HUES64 (cell line): Measurements from ENCODE around the gene OR4C45. TPM values are rescaled to one million over a fixed set of nuclear protein-coding genes. Genes with fewer than 3 reads are reported as not detected.
"Not testable (repeated sequence)": the region's sequence is repeated elsewhere in the genome, so short reads cannot be mapped to it uniquely, and the experiment has no call there.

Experiments
- H3K27ac ChIP-seq: 2 replicates; pipeline ENCODE4 v1.7.0; 2013; ENCODE audit warnings: low read depth, low read length, inconsistent platforms
- H3K27me3 ChIP-seq: 2 replicates; pipeline ENCODE4 v1.6.1; 2013; ENCODE audit warnings: mild to moderate bottlenecking, low read length; ENCODE audit not compliant: insufficient read depth
- H3K36me3 ChIP-seq: 2 replicates; pipeline ENCODE4 v1.6.1; 2013; ENCODE audit warnings: mild to moderate bottlenecking, low read length; ENCODE audit not compliant: insufficient read depth
- H3K4me1 ChIP-seq: 2 replicates; pipeline ENCODE4 v1.6.1; 2013; ENCODE audit warnings: mild to moderate bottlenecking, low read length, moderate library complexity; ENCODE audit not compliant: insufficient read depth
- H3K4me3 ChIP-seq: 2 replicates; pipeline ENCODE4 v1.5.1; 2013; ENCODE audit warnings: mild to moderate bottlenecking, low read length, moderate library complexity
- H3K9ac ChIP-seq: 2 replicates; pipeline ENCODE4 v1.6.1; 2013; ENCODE audit warnings: mild to moderate bottlenecking, low read depth, low read length
- H3K9me3 ChIP-seq: 2 replicates; pipeline ENCODE4 v1.6.1; 2013; ENCODE audit warnings: low read depth, low read length; ENCODE audit not compliant: insufficient read depth
- WGBS: fragments of 150-250, 120-280 bp; methylation state at CpG from one replicate; pipeline ENCODE4 v1.1.7; 2013; ENCODE audit warnings: missing lambda C conversion rate; 5-methylcytosine and 5-hydroxymethylcytosine counted together
- polyA plus RNA-seq, 2 experiments: library from polyadenylated mRNA; stranded (reverse); fragments of 50-300 nt; gene quantifications; one replicate each; pipeline ENCODE4 v1.2.3, GENCODE V29; 2013

The OR4C45 gene
- polyA plus RNA-seq (2013, experiment 1 of 2), result not detected
- polyA plus RNA-seq (2013, experiment 2 of 2), result not detected

DNA sequence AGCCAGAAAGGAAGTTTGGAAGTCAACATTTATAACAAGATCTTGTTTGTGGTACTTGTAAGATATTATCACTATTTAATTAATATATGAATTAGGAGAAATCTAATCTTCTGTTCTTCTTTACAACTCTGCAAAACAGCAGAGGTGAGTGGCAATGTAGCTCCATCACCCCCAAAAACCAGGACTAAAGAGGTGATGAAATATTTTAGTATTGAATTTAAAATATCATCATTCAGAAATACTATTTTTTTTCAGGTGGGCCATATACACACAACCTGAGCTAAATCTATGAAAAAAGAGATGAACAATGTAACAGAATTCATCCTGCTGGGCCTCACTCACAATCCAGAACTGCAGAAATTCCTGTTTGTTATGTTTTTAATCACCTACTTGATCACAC lies at the start of gene OR4C45:
TSS of gene OR4C45 (plus strand) at position 301 of the 400 bp plus-strand sequence.
- H3K27me3 ChIP-seq, result no peaks in the 10 kb centered on the region
- peaks cover 86% of the 10 kb centered on the region for H3K9me3 ChIP-seq

GRCh38 chr11:49995565-49995964 lies 37.1 kb upstream of the OR4C45 start:
- peaks cover 97% of the 10 kb centered on the region for H3K9me3 ChIP-seq
- no peaks in the 10 kb centered on the region for H3K36me3 ChIP-seq
- no peak overlapping the region for H3K27ac ChIP-seq
- no peaks in the 10 kb centered on the region for H3K4me1 ChIP-seq
- H3K9ac ChIP-seq, result no peak overlapping the region
- H3K4me3 ChIP-seq, result no peak overlapping the region
- 65% methylated on average over 6 of the region's 6 CpGs for WGBS
- no peaks in the 10 kb centered on the region for H3K27me3 ChIP-seq

More for the DNA sequence above, at the start of gene OR4C45:
- H3K9ac ChIP-seq, result no peak within 1 kb of the TSS
- no peaks in the 10 kb centered on the region for H3K36me3 ChIP-seq
- H3K4me3 ChIP-seq, result no peak within 1 kb of the TSS
- H3K4me1 ChIP-seq, result no peaks in the 10 kb centered on the region
- H3K27ac ChIP-seq, result no peak within 1 kb of the TSS

- Histone ChIP-seq H3K36me3 (no peaks in the 10 kb centered on the region), H3K9ac (no peak overlapping the region), H3K27me3 (no peaks in the 10 kb centered on the region), H3K4me1 (no peaks in the 10 kb centered on the region), H3K4me3 (no peak overlapping the region), H3K27ac (no peak overlapping the region), H3K9me3 (peaks cover 92% of the 10 kb centered on the region)
- 68% methylated on average over 1 of the region's 1 CpG for WGBS
Observed at GRCh38 chr11:50030193-50030592, 2.5 kb upstream of the OR4C45 start.

GRCh38 chr11:50036239-50036638 lies 3.6 kb downstream of the OR4C45 start:
- not testable (repeated sequence) for H3K27ac ChIP-seq, H3K9ac ChIP-seq, H3K4me3 ChIP-seq, H3K36me3 ChIP-seq, H3K4me1 ChIP-seq, H3K27me3 ChIP-seq
- peaks cover 75% of the 10 kb centered on the region for H3K9me3 ChIP-seq

- Histone ChIP-seq H3K27ac (no peak overlapping the region), H3K36me3 (no peaks in the 10 kb centered on the region), H3K4me1 (no peaks in the 10 kb centered on the region), H3K4me3 (no peak overlapping the region), H3K27me3 (no peaks in the 10 kb centered on the region), H3K9ac (no peak overlapping the region), H3K9me3 (peaks cover 75% of the 10 kb centered on the region)
- 38% methylated on average over 1 of the region's 1 CpG for WGBS
Observed at GRCh38 chr11:50037251-50037650, 4.6 kb downstream of the OR4C45 start.

- Histone ChIP-seq H3K9me3 (peaks cover 86% of the 10 kb centered on the region), H3K36me3 (no peaks in the 10 kb centered on the region), H3K4me3 (no peak overlapping the region), H3K27me3 (no peaks in the 10 kb centered on the region), H3K4me1 (no peaks in the 10 kb centered on the region), H3K27ac (no peak overlapping the region), H3K9ac (no peak overlapping the region)
- WGBS, result 100% methylated on average over 2 of the region's 2 CpGs
Observed at GRCh38 chr11:50044647-50045046, 12.0 kb downstream of the OR4C45 start.

DNA sequence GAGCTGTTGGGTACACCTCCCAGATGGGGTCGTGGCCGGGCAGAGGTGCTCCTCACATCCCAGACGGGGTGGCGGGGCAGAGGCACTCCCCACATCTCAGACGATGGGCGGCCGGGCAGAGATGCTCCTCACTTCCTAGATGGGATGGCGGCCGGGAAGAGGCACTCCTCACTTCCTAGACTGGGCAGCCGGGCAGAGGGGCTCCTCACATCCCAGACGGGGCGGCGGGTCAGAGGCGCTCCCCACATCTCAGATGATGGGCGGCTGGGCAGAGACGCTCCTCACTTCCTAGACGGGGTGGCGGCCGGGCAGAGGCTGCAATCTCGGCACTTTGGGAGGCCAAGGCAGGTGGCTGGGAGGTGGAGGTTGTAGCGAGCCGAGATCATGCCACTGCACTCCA lies 30.4 kb downstream of the OR4C45 start:
- not testable (repeated sequence) for H3K4me3 ChIP-seq, H3K27me3 ChIP-seq, H3K36me3 ChIP-seq, H3K9ac ChIP-seq, H3K4me1 ChIP-seq, H3K27ac ChIP-seq
- peaks cover 82% of the 10 kb centered on the region for H3K9me3 ChIP-seq
- WGBS, result 95% methylated on average over 21 of the region's 22 CpGs

DNA sequence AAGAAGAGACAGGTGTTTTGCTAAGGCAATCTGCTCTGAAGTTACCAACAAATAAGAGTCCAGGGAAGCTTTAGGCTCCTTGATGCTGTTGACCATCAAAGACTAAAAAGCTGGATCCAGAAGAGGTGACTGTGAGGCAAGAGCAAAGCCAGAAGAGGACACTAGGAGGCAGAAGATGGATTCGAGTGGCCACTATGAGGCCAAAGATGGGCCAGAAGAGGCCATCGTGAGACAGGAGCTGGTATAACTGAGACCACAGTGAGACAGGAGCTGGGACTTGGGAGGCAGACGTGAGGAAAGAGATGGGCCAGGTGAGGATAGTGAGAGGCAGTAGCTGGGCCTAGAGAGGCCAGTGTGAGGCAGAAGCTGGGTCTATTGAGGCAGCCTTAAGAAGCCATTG lies 37.7 kb downstream of the OR4C45 start:
- WGBS, result 62% methylated on average over 3 of the region's 3 CpGs
- H3K9me3 ChIP-seq, result peaks cover 95% of the 10 kb centered on the region
- H3K9ac ChIP-seq, result no peak overlapping the region
- no peak overlapping the region for H3K4me3 ChIP-seq
- no peaks in the 10 kb centered on the region for H3K4me1 ChIP-seq
- H3K36me3 ChIP-seq, result no peaks in the 10 kb centered on the region
- H3K27ac ChIP-seq, result no peak overlapping the region
- no peaks in the 10 kb centered on the region for H3K27me3 ChIP-seq

DNA sequence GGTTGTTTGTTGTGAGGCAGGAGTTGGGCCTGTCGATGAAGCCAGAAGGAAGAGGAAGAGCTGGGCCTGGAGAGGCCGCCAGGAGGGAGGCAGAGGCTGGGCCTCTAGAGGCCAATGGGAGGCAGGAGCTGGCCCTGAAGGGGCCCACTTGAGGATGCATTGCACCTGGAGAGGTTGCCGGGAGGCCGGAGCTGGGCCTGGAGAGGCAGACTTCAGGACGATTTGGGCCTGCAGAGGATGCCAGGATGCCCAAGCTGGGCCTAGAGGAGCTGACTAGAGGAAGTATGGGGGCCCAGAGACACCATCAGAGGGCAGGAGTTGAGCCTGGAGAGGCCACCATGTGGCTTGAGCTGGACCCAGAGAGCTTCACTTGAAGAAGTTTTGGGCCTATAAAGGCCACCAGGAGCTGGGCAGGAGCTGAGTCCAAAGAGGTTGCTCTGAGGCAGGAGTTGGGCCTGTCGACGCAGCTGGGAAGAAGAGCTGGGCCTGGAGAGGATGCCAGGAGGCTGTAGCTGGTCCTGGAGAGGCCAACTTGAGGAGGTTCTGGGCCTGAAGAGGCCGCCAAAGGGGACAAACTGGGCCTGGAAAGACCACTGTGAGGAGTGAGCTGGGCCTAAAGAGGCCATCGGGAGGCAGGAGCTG lies 39.0 kb downstream of the OR4C45 start:
- Histone ChIP-seq H3K9ac (no peak overlapping the region), H3K9me3 (peaks cover 95% of the 10 kb centered on the region), H3K27ac (no peak overlapping the region), H3K4me3 (no peak overlapping the region), H3K36me3 (no peaks in the 10 kb centered on the region), H3K27me3 (no peaks in the 10 kb centered on the region), H3K4me1 (no peaks in the 10 kb centered on the region)
- WGBS, result 73% methylated on average over 9 of the region's 9 CpGs

GRCh38 chr11:50072226-50073112 lies 39.8 kb downstream of the OR4C45 start:
- Histone ChIP-seq H3K27ac (no peak overlapping the region), H3K4me1 (no peaks in the 10 kb centered on the region), H3K9me3 (peaks cover 98% of the 10 kb centered on the region), H3K9ac (no peak overlapping the region), H3K36me3 (no peaks in the 10 kb centered on the region), H3K4me3 (no peak overlapping the region), H3K27me3 (no peaks in the 10 kb centered on the region)
- WGBS, result 70% methylated on average over 12 of the region's 12 CpGs
